Aorta (tissue), 5 donors: ENCODE results near the gene USP25. TPM values are rescaled to one million over a fixed set of nuclear protein-coding genes. Genes with fewer than 3 reads are reported as not detected.
"Not testable (repeated sequence)": the region's sequence is repeated elsewhere in the genome, so short reads cannot be mapped to it uniquely, and the experiment has no call there.

Experiments used
- ATAC-seq: fragments of 200-7000 bp; cut with Tn5 transposase; one replicate; pipeline ENCODE4 v1.9.1; 2022; ENCODE audit warnings: moderate library complexity; ENCODE audit not compliant: low FRiP score
- DNase-seq, 2 donors: peaks; one replicate each; pipeline ENCODE4 v3.0.0-alpha.2; 2020
- H3K27ac ChIP-seq, 2 donors: one replicate each; pipeline ENCODE4 v1.5.1; 2013; ENCODE audit warnings: low read length in 2 of 2, mild to moderate bottlenecking in 2 of 2, moderate library complexity in 2 of 2, control low read depth in 1 of 2, inconsistent platforms in 1 of 2, low read depth in 1 of 2
- H3K27me3 ChIP-seq, 2 donors: one replicate each; pipeline ENCODE4 v1.6.1; 2013; ENCODE audit warnings: control low read depth in 1 of 2, low read length in 1 of 2, mild to moderate bottlenecking in 1 of 2, moderate library complexity in 1 of 2; ENCODE audit not compliant: insufficient read depth in 2 of 2, control insufficient read depth in 1 of 2
- H3K36me3 ChIP-seq, 2 donors: one replicate each; pipeline ENCODE4 v1.6.1; 2013; ENCODE audit warnings: control low read depth in 1 of 2, low read length in 1 of 2, mild to moderate bottlenecking in 1 of 2; ENCODE audit not compliant: insufficient read depth in 2 of 2, control insufficient read depth in 1 of 2
- H3K4me1 ChIP-seq, 2 donors: one replicate each; pipeline ENCODE4 v1.6.1; 2013; ENCODE audit warnings: low read length in 2 of 2, control low read depth in 1 of 2, mild to moderate bottlenecking in 1 of 2, moderate library complexity in 1 of 2; ENCODE audit not compliant: insufficient read depth in 2 of 2, control insufficient read depth in 1 of 2
- H3K4me3 ChIP-seq, 2 donors: one replicate each; pipeline ENCODE4 v1.5.1; 2013; ENCODE audit warnings: low read length in 2 of 2, control low read depth in 1 of 2, mild to moderate bottlenecking in 1 of 2
- H3K9me3 ChIP-seq: one replicate; pipeline ENCODE4 v1.6.1; 2013; ENCODE audit warnings: mild to moderate bottlenecking, low read length; ENCODE audit not compliant: control insufficient read depth
- WGBS, 2 donors: extraction: QIAGEN DNeasy Blood & Tissue Kit; methylation state at CpG; one replicate each; pipeline ENCODE4 v1.1.7; 2013; 5-methylcytosine and 5-hydroxymethylcytosine counted together
- intact Hi-C, 2 donors: fragments of 100-400 bp; cut with DNase I; formaldehyde crosslinking; loops; one replicate each; pipeline versions ENCODE4 v1.14.2 to v1.15.0; 2022
- polyA plus RNA-seq, 2 donors: library from polyadenylated mRNA; stranded (reverse); fragments of 200-250 nt; gene quantifications; one replicate each; pipeline ENCODE4 v1.2.3, GENCODE V29; 2013
- total RNA-seq, 2 donors: library from RNA; stranded (reverse); fragmentation: NEBNext Ultra II Directional; extraction: Animal tissue kit (Norgen Biotek cat#: 25700); gene quantifications; one replicate each; pipeline ENCODE4 v1.2.1, GENCODE V29; 2021
- donor health status: healthy with polysubstance abuse.
- donor health status: Bipolar disorder and iron deficiency.
- donor health status: DM: no; HTN: no; CAD: no.
- donor health status: DM: no; HTN: no; CAD: no.
- donor health status: DM: yes; HTN: yes; CAD: no.

Gene USP25
- total and polyA plus RNA-seq, 4 donors, result 9.3 to 54.2 (median 25.5) TPM

- H3K27ac ChIP-seq, ATAC-seq, H3K9me3 ChIP-seq, H3K4me3 ChIP-seq, DNase-seq, H3K4me1 ChIP-seq, H3K27me3 ChIP-seq, H3K36me3 ChIP-seq: not testable (repeated sequence)
- 83 to 89% methylated on average over 10 of the region's 10 CpGs for WGBS, 2 donors
- intact Hi-C loops, result loop anchor here in 1 of 2 donors (10.0 kb wide), 1 partner anchor 96 kb away; no protein-coding TSS in a partner anchor
These were observed 9.0 kb downstream of the USP25 start for GRCh38 chr21:15738779-15739178.

- intact Hi-C loops, result no loop called here
- Histone ChIP-seq H3K4me3 (no peak overlapping the region), H3K27me3 (no peaks in the 10 kb centered on the region), H3K27ac (no peak overlapping the region), H3K9me3 (no peaks in the 10 kb centered on the region), H3K4me1 (no peaks in the 10 kb centered on the region), H3K36me3 (no peaks in the 10 kb centered on the region)
- ATAC-seq (no peak), DNase-seq (no peak)
- 89 to 94% methylated on average over 3 of the region's 3 CpGs for WGBS, 2 donors
These were observed 10.6 kb downstream of the USP25 start for GRCh38 chr21:15740383-15740782.

GRCh38 chr21:15741510-15741909 is 11.7 kb downstream of the USP25 start:
- ATAC-seq, result no peak
- no peaks in the 10 kb centered on the region for H3K9me3 ChIP-seq
- WGBS, 2 donors, result 0 to 18% methylated on average over 1 of the region's 1 CpG
- H3K27ac ChIP-seq, result no peak overlapping the region
- no peaks in the 10 kb centered on the region for H3K27me3 ChIP-seq
- H3K36me3 ChIP-seq, result no peaks in the 10 kb centered on the region
- intact Hi-C loops, result no loop called here
- H3K4me3 ChIP-seq, result no peak overlapping the region
- no peak for DNase-seq
- H3K4me1 ChIP-seq, result no peaks in the 10 kb centered on the region

- 86 to 88% methylated on average over 4 of the region's 4 CpGs for WGBS, 2 donors
These were observed 12.4 kb downstream of the USP25 start for GRCh38 chr21:15742052-15742670.

GRCh38 chr21:15742694-15743093 is 12.9 kb downstream of the USP25 start:
- Histone ChIP-seq H3K27ac (no peak overlapping the region), H3K9me3 (no peaks in the 10 kb centered on the region), H3K36me3 (no peaks in the 10 kb centered on the region), H3K27me3 (no peaks in the 10 kb centered on the region), H3K4me3 (no peak overlapping the region), H3K4me1 (no peaks in the 10 kb centered on the region)
- intact Hi-C loops, result no loop called here
- no peak for DNase-seq
- ATAC-seq, result no peak
- 97 to 98% methylated on average over 13 of the region's 13 CpGs for WGBS, 2 donors

More at GRCh38 chr21:15742052-15742670, 12.4 kb downstream of the USP25 start:
- ATAC-seq, result no peak
- no peak overlapping the region for H3K4me3 ChIP-seq
- no peak overlapping the region for H3K27ac ChIP-seq
- intact Hi-C loops, result no loop called here
- no peaks in the 10 kb centered on the region for H3K9me3 ChIP-seq
- H3K36me3 ChIP-seq, result no peaks in the 10 kb centered on the region
- no peak for DNase-seq
- H3K27me3 ChIP-seq, result no peaks in the 10 kb centered on the region
- H3K4me1 ChIP-seq, result no peaks in the 10 kb centered on the region

- H3K4me3 ChIP-seq, result no peak overlapping the region
- H3K9me3 ChIP-seq, result no peaks in the 10 kb centered on the region
- WGBS, 2 donors, result 97 to 98% methylated on average over 4 of the region's 4 CpGs
- H3K36me3 ChIP-seq, result no peaks in the 10 kb centered on the region
- no peak for DNase-seq
- intact Hi-C loops, result no loop called here
- H3K27ac ChIP-seq, result no peak overlapping the region
- no peak for ATAC-seq
- no peaks in the 10 kb centered on the region for H3K4me1 ChIP-seq
- no peaks in the 10 kb centered on the region for H3K27me3 ChIP-seq
These were observed 13.8 kb downstream of the USP25 start for GRCh38 chr21:15743593-15743992.

- Histone ChIP-seq H3K4me1 (no peaks in the 10 kb centered on the region), H3K27me3 (no peaks in the 10 kb centered on the region), H3K9me3 (no peaks in the 10 kb centered on the region), H3K36me3 (no peaks in the 10 kb centered on the region), H3K27ac (no peak overlapping the region), H3K4me3 (no peak overlapping the region)
- DNase-seq, result no peak
- WGBS, 2 donors, result 76 to 85% methylated on average over 4 of the region's 4 CpGs
- ATAC-seq, result no peak
- intact Hi-C loops, result no loop called here
These were observed 15.1 kb downstream of the USP25 start for GRCh38 chr21:15744926-15745325.

- H3K4me3 ChIP-seq, result no peak overlapping the region
- DNase-seq (no peak), ATAC-seq (no peak)
- H3K9me3 ChIP-seq, result no peaks in the 10 kb centered on the region
- intact Hi-C loops, result no loop called here
- H3K4me1 ChIP-seq, result peaks cover 1 to 5% of the 10 kb centered on the region in 2 donors
- no peak overlapping the region for H3K27ac ChIP-seq
- no peaks in the 10 kb centered on the region for H3K27me3 ChIP-seq
- no peaks in the 10 kb centered on the region for H3K36me3 ChIP-seq
- WGBS, 2 donors, result 76 to 84% methylated on average over 1 of the region's 1 CpG
These were observed 18.8 kb downstream of the USP25 start for GRCh38 chr21:15748586-15748985.

- Histone ChIP-seq H3K4me1 (peaks cover 5 to 7% of the 10 kb centered on the region in 2 donors), H3K27ac (no peak overlapping the region), H3K27me3 (no peaks in the 10 kb centered on the region), H3K36me3 (no peaks in the 10 kb centered on the region), H3K9me3 (no peaks in the 10 kb centered on the region), H3K4me3 (no peak overlapping the region)
- intact Hi-C loops, result no loop called here
- DNase-seq (no peak), ATAC-seq (no peak)
- 46 to 57% methylated on average over 5 of the region's 5 CpGs for WGBS, 2 donors
These were observed 19.5 kb downstream of the USP25 start for GRCh38 chr21:15749082-15749860.
